ENCODE measurements around the gene GTSE1.

GTSE1 gene

DNA sequence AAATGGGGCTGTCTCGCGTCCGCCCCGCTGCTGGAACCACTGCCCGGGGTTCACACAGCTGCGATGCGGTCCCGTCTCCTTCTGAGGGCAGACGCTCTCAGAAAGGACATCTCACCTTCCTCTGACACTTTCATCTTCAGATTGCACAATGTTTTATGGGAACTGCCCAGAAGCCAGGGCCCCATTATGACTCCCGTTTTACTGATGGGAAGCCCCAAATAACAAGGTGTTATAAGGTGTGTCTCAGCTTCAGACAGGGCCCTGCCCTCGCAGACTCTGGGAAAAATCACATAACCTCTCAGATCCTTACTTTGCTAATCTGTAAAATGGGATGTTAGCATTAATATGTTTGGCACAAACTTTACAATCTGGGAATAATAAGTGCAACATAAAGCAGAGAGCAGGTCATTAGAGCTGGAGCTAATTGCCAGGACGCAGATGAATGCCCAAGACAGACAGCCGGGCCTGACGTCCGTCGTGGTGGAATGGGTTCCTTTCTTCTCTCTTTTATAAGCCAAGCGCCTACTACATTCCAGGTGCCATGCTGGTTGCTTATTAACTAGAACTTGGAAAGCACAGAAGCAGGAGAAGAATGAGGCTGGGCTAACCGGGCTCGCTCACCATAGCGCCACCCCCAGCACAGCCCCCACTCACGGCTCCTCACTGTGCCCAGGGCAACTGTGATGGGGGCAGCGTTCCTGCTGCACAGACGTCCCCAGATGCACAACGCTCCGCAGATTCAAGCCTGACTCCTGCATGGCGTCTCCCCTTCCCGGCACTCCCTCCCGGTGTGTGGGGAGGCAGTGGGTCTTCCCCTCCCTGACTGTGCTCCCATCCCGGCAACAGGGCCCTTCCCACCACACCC is 82.6 kb downstream of the GTSE1 start:
- DNase-seq (ENCODE audit: low read depth in 2 of 2) = no peak

DNA sequence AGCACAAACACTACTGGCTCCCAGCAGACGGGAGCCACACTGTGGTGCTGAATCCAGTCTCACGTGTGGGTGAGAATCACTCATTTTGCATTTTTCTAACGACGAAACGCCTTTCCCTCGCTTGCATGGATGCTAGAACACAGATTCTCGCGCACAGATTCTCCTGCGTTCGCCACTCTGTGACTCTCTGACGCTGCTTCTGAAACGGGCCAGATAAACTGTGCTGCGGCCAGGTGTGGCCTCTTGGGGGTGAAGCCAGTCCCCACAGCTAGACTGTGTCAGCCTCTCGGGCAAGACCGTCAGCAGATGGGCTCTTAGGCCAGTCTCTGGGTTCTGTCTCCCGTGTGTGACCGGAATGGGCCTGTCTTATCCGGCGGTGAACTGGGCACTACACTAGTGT is 83.4 kb downstream of the GTSE1 start:
- DNase-seq (ENCODE audit: low read depth in 2 of 2) = no peak

Measured in stimulated activated CD8-positive, alpha-beta memory T cell treated with anti-CD3 and anti-CD28 coated beads, Interleukin-15, amount 100 ng/mL, for 48 hours (primary cell).